ENCODE data around the gene RNF227.

Gene RNF227

DNA sequence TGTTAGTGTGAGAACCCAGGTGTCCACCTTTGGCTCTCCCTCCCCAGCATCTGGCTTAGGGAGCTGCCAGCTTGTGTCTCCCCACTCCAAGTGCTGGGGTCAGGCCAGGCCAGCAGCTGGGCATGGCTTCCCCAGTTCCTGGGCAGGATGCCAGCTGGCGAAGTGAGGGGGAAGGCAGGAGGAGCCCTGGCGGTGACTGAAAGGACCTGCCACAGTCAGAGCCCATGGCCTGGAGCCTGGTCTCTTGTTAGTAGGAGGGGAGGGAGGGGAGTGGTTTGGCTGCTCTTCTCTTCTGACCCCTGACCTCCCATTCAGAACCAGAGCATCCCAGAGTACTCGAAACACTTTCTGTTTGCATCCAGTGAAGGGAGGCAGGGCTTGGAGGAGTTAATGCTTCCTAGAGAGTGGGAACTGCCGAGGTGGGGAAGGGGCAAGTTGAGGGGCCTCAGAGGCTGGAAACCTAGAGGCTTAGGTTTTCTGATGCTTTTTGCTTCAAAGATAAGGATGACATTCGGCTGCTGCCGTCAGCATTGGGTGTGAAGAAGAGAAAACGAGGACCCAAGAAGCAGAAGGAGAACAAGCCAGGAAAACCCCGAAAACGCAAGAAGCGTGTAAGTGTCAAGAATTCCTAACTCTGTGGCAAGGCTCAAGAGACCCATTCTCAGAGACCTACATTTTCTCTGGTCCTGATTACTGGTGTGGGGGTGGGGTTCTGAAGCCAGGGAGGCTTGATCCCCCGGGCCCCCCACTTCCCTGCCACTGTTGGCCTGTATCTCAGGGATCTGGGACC, 26.7 kb downstream of the RNF227 start:
- no peak for DNase-seq (ENCODE audit: low read depth)

GRCh38 chr17:7888184-7888920, 27.7 kb downstream of the RNF227 start, which contains the start of gene CHD3:
CHD3 (plus strand) TSS chr17:7888789; CDS start chr17:7889001, 212 bp downstream.
- no peak for DNase-seq (ENCODE audit: low read depth)

DNA sequence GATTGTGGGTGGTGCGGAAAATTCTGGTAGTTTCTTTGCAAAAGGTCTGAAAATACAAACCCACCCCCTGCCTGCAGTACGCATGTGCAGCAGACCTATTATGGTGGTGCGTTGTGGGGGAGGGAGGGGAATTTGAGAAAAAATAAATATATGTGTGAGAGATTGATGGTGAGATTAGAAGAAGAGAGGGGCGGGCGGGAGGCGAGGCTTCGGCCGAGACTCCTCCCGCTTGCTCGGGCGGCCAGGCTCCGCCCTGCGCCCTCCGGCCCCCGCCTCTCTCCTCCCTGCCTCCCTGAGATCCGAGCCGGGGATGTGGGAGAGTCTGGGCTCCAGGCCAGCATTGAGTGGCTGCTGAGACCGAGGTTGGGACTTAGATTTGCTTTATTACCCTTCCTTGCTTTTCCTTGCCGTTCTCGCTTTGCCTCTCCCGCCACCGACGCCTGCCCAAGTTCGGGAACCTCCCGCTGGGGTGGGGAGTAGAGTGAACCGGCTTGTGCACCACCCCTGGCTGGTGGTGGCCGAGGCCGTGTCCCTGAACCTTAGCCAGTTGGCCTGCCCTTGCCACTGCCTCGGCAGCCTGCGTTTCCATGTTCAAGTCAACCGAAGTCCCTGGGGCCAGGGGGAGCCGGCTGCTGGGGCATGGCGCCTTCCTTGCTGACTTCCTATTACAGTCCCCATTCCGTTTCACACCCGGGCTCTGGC, 28.5 kb downstream of the RNF227 start:
- peak; percentile 41 for DNase-seq (ENCODE audit: low read depth)

DNA sequence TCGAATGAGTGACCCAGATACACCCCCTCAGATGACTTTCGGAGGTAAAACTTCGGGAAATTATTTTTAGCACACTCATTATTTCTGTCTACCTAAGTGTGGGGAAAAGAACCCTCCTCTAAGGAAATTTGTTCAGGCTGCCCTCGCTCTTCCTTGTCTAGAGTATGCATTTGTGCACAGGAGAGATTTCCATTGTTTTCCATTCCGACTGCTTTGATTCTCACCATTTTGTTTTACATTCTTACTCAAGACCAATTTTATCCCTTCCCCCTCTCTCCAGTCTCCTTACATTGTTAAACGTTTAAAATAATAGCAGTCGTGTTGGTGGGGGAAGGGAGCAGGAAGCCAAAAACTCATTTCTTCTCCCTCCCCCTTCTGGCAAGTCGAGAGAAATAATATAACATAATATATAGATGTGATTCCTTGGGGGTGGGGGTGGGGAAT, 29.0 kb downstream of the RNF227 start:
- no peak for DNase-seq (ENCODE audit: low read depth)

DNA sequence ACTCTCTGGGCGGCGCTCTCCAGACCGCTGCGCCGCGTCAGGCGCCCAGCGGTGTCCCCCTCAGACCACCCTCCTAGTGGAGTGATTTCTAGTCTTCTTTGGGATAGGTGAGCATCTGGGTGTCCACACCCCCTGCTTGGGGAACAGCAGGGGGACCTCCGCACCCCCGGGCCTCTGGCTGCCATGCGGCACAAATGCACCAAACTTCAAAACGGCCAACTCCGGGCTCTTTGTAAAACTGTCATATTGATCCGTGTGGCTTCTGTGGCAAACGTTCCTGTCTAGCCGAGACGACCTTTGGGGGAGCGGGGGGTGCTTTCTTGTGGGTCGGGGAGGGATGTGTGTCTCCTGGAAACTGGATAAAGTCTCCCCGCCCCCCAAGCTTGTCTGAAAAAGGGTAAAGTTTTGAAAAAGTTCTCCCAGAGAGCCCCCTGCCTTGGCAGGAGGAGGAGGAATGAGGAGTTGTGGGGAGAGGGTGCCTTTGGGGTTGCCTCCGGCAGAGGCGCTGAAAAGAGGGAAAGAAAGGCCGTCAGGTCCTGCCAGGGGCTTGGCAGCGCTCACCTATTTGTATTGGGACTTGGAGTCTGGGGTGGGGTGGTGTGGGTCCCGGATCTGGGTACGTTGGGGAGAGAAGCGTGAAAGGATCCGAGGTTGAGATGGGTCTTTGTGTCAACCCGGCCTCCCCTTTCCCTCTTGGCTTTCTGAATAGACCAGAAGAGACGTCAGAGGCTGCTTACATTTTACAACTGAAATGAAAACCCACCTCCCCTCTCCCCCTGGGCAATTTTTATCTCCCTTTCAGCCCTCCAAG, 29.7 kb downstream of the RNF227 start:
- DNase-seq (ENCODE audit: low read depth), result no peak

DNA sequence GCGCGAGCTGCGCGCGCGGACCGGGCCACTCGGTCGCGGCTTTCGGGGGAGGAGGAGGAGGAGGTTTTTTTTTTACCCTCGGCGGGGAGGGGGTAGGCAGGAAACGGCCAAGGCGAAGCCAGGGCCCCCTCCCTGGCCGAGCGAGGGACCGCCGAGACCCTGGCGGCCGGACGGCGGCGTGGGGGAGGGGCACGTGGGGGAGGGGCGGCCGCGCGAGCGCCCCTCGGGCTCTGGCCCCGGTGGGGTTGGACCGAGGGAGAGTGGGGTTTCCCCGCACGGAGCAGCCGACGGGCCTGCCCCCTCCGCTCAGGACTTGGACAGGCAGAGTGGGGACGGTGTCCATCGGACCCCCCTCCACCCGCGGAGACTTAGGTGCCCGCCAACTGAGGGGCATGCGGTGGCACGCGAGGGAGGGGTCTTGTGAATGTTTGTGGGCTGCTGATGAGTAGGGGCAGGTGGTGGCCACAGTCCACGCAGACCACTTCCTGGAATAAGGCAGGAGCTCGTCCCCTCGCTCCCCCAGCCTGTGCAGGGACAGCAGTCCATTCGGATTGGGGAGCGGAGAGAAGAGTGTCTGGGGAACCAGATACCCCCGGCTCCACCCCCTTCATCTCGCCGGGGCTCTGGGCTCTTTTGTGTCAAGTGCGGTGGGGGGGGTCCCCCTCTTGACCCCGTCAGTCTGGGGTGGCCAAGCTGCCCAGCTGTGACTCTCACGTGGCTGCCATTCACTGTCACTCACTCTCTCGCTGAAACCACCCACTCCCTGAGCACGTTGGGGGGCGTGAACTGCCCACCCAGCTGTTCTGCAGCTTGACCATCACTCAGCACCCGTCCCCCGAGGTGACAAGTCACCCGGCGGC, 30.5 kb downstream of the RNF227 start:
- DNase-seq (ENCODE audit: low read depth), result peak; percentile 25

DNA sequence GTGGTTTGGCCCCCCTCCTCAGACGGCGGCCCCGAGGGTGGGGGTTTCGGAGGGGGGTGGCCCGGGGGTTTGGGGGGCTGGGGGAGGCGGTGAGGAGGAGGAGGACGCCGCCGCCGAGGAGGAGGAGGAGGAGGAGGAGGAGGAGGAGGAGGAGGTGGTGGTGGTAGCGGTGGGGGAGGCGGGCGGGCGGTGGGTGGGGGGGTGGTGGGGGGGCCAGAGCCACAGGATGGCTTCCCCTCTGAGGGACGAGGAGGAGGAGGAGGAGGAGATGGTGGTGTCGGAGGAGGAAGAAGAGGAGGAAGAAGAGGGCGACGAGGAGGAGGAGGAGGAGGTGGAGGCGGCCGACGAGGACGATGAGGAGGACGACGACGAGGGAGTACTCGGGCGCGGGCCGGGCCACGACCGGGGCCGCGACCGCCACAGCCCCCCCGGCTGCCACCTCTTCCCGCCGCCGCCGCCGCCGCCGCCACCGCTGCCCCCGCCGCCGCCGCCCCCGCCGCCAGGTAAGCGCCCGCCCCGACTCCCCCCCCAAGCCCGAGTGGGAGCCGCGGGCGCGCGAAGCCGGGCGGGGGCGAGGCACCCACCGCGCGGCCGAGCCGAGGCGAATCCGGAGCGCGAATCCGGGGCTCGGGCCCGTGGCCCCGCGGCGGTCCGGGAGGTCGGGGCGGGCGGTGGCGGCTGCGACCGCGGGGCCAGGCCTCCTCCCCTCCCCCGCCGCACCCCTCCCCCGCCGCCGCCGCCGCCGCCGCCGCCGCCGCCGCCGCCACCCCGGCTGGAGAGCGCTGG, 31.3 kb downstream of the RNF227 start:
- no peak for DNase-seq (ENCODE audit: low read depth)

GRCh38 chr17:7883781-7884386, 32.2 kb downstream of the RNF227 start:
- DNase-seq (ENCODE audit: low read depth), result no peak

DNA sequence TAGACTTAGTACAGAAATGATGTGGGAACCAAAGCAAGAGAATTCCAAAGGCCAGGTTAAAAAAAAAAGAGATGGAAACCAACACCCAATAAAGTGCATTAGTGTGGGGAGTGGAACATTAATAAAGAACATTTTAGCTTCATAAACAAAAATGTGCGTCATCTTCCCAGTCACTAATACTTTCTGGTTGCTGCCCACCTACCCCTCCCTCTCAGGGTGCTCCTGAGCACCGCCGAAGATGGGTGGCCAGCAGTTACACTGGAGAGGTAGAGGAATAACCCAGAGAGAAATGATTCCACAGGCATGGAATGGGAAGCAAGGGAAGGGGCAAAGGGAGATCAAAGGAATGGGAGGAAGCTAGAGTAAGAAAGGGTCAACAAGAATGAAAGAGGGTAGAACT, 33.5 kb downstream of the RNF227 start:
- DNase-seq (ENCODE audit: low read depth), result no peak

DNA sequence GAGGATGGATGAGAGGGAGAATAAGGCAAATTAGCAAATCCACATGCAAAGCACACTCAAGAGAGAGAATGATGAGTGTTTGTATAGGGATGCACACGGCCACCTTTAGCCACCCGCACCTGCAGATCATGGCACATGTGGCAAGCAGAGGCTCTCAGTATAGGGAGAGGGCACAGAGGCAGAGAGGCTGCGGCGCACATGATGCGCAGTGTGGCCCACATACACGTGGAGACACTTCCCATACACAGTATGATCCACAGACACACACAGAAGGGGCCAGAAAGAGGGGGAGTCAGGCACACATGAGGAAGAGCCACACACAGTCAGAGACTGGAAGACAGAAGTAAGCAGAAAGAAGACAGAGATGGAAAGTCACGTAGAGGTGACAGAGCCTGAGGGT, 34.0 kb downstream of the RNF227 start:
- DNase-seq (ENCODE audit: low read depth), result no peak

DNA sequence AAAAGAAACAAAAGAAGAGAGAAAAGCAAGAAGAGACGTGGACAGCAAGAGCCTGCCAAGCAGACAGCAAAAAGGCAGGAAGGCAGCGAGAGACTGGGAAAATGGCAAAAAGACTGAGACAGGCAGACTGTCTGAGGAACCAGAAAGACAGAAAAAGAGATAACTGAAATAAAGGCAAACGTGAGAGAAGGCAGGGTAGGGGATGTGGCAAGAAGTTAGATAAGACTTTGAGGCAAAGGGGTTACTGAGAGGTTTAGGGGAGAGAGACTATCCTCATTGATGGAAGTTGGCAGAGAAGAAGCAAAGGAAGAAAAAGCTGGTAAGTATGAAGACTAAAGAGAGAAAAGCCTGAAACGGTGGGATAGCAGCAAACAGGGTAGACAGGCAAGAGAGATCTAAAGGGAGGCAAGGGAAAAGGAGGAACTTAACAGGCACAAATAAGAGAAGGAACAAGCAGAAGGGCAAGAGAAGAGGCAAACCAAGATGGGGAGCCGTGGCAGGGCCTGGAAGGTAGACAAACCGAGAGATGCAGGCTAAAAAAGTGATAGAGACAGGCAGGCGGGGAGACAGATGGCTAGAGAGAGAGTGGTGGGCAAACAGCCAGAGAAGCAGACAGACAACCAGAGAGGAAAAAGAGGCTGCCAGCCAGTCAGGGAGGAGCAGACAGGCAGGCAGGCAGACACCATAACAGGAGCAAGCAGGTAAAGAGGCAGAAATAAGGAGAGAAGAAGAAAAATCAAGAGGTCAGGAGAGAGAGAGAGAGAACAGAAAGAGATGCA, 34.6 kb downstream of the RNF227 start:
- DNase-seq (ENCODE audit: low read depth), result no peak

DNA sequence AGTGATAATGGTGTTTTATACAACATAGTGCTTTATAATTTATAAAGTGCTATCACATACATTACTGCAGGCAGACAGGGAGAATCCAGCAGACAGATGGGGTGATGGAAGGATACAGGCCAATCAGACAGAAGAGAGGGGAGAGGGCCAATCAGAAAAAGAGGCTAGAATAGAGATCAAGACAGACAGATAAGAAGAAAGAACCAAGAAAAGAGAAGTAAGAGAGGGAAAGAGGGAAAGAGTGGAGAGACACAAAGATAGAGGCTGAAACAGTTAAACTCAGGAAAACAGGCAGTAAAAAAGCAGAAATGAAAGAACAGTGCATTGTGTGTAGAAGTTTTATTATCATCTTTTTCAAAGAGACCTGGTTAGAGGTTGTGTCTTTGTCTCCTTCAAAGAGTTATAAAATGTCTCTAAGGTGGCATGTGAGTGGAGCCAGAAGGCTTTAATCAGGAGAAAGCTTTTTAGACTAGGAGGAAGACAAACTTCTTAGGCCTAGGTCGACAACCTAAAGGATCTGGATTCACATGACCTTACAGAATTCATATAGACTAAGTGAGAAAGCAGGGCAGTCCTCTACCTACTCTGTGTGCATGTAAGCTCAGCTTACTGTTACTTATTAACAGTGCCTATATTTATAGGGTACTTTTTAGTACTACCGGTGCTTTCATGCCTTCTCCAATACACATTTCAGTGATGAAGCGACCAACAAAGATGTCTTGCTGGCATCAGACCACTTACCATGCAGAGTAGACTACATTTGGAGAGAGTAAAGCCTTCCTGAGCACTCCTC, 35.8 kb downstream of the RNF227 start:
- no peak for DNase-seq (ENCODE audit: low read depth)

DNA sequence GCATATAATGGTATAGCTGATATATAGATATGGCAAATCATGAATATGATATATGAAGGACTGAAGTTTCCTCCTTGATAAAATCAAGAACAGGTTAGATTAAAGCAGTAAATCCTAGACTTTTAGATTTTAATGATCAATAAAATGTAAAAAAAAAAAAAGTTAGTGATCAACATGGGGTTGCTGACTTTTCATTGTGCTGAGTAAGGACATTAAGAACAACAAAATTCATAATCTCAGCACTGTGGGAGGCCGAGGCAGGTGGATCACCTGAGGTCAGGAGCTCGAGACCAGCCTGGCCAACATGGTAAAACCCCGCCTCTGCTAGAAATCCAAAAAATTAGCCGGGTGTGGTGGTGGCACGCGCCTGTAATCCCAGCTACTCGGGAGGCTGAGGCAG, 37.9 kb downstream of the RNF227 start:
- DNase-seq (ENCODE audit: low read depth), result no peak

- no peak for DNase-seq (ENCODE audit: low read depth)
Observed at GRCh38 chr17:7875804-7876370, 40.2 kb downstream of the RNF227 start.

DNA sequence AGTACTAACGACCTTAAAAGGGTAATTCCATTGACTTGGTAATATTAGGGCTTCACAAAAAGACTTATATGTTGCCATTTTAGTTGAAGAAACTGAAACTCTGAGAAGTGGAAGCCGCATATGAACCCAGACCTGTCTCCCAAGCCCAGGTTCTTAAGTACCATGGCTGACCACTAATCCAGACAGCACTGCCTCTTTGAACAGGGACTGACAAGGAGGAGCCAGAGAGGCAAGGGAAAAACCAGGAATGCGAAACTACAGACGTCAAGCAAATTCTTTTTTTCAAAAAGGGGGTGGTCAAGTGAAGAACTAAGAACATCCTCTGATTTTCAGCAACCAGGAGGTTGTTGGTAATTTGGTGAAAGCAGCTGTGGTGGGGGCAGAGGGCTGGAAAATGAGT, 43.0 kb downstream of the RNF227 start:
- DNase-seq (ENCODE audit: low read depth), result no peak

DNA sequence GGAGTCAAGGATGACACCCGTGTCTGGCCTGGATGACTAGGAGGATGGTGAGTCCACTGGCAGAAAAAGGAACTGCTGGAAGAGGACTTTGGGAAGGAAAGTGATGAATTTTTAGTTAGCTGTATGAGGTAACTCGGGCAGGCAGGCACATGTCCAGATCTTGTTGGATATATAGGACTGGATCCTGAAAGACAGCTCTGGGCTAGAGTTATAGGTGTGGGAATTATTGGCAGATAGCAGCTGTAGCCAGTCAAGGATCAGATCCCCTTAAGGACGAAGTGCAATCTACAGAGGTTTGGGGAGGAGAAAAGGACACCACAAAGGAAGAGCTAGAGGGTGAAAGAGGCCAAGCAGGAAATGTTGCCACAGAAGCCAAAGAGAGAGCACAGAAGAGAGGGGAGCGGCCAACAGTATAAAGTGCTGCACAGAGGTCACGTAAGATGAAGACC, 48.2 kb downstream of the RNF227 start:
- no peak for DNase-seq (ENCODE audit: low read depth)

GRCh38 chr17:7864995-7865650, 51.0 kb downstream of the RNF227 start:
- DNase-seq (ENCODE audit: low read depth), result no peak
